GM21786 (cell line): ENCODE results near the gene MYO19.
"Not testable (repeated sequence)": the region's sequence is repeated elsewhere in the genome, so short reads cannot be mapped to it uniquely, and the experiment has no call there.

Experiments used
- ATAC-seq: cut with Tn5 transposase; IDR thresholded peaks from one replicate; pipeline ENCODE4 v1.9.1; 2021; ENCODE audit not compliant: unreplicated experiment

Gene MYO19

DNA sequence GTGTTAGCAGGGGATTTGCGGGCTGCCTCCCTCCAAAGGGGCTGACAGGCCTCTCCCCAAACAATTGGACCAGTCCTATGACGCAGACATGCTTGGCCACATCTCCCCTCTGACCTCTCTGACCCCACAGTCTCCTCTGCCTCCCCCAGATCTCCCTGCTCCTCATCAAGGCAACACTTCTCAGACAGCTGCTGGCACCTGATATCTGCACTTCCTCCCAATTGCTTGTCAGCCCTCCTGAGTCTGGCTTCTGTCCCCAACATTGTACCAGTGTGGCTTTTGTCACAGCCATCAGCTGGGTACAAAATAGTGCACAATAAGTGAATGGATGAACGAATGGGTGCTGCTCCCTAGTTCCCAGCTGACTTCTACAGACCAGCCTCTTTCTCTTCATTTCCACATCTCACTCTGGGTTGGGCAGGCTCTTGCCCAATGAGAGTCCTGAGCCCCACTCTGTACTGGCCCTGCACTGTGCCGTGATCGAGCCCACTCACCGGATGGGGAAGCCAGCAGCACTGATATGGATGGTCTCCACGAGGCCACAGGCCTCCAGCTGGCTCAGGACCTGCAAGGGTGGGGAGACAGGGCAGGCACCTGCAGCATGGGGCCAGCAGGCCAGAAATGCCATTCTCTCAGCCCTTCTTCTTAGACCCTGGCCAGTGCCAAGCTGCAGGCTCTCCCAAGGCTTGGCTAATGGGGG lies 31.1 kb downstream of the MYO19 start:
- no peak for ATAC-seq

DNA sequence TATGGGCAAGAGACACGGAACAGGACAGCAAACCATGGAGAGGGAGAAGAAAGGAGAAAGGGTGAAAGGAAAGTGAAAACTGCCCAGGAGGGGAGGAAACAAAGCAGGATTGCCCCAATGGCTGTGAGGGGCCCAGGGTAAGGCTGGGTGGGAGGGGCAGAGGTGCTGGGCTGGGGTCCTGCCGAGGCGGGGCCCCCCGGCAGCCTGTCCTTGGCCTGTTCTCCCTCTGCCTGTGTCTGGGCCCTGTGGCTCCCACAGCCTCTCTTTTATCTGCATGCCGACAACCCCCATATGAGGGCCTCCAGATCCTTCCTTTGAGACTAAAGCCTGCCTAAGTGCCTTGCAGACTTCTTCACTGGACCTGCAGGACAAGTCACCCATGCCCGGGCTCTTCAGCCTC lies 32.7 kb downstream of the MYO19 start:
- no peak for ATAC-seq

DNA sequence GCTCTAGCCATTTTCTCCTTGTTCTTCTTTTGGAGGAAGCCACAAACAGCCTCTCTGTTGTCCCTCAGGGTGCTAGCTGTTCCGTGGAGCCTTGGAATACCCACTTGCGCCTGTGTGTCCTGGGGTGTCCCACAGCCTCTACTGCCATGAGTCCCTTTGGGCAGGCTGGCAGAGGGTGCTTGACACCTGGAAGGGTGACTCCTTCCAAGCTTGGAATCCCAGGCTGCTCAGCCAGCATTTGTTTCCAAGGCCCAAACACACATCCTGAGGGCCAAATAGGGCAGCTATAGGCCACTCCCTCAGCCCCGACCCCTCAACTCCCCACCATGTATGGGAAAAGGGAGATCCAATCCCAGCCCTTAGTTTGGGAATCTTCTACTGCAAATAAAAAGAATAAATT lies 33.3 kb downstream of the MYO19 start:
- no peak for ATAC-seq

DNA sequence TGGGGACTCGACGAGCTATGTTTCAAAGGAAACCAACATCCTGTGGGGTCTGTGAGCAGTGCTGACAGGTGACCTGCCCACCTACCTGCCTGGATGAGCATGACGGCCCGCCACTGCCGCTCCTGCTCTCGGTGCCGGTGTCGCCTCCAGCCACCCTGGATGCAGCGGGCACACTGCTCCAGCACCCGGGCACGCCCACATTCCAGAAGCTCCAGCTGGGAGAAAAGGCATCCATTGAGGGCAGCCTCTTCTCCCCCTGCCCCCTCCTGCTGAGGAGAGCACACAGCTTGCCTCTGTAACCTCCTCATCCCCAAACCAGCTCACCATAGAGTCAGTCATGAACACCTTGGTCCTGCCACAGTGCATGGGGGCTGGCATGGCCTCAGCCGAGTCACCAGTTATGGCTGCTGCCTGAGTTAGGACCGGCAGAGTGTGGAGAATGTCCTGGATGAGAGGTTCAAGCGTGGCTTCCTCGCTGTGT lies 33.9 kb downstream of the MYO19 start:
- no peak for ATAC-seq

DNA sequence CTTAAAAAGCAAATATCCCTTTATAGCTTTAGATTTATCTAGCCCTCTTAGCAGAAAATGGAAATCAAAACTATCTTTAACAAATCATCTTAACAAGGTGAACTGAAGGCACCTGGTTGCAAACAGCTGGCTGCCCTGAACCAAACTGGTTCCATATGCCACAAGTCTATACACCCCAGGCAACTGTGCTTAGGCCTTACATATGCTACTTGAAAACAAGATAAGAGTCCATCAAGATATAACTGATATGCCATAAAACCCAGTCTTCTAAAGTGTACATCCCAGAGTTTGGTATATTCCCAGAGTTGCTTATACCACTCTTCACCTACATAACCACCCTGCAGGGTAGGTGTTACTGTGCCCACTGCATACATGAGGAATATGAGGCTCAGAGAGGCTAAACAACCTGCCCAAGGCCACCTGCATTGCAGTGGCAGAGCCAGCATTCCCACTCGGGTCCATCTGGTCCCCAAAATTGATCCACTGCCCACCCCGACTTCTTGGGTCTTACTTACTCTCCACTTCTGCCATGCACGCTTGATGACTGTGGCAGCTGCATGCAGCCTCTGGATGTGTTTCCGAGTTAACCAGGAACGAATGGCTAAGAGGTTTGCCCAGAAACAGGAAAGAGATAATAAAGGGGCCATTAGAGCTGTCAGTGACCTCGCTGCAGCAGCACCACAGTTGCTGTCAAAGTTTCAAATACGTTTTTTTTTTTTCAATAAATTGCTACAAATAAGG lies 35.9 kb downstream of the MYO19 start:
- ATAC-seq = no peak

DNA sequence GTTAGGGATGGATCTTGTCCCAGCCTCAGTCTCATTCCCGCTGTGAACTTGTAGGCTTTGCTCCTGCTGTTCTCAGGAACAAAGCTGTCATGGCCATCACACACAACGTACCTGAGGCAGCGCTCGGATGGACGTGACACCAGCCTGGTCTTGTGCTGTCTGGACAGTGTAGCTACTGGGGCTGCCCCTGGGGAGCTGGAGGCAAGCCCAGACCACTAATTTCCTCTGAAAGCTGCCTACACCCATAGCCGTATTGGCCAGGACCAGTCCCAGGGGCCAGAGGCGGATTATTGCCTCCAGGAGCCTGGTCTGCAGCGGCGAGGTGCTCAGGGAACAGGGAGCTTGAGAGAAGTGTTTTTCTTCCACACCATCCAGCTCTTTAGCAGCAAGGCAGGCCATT lies 36.5 kb downstream of the MYO19 start:
- ATAC-seq = no peak

DNA sequence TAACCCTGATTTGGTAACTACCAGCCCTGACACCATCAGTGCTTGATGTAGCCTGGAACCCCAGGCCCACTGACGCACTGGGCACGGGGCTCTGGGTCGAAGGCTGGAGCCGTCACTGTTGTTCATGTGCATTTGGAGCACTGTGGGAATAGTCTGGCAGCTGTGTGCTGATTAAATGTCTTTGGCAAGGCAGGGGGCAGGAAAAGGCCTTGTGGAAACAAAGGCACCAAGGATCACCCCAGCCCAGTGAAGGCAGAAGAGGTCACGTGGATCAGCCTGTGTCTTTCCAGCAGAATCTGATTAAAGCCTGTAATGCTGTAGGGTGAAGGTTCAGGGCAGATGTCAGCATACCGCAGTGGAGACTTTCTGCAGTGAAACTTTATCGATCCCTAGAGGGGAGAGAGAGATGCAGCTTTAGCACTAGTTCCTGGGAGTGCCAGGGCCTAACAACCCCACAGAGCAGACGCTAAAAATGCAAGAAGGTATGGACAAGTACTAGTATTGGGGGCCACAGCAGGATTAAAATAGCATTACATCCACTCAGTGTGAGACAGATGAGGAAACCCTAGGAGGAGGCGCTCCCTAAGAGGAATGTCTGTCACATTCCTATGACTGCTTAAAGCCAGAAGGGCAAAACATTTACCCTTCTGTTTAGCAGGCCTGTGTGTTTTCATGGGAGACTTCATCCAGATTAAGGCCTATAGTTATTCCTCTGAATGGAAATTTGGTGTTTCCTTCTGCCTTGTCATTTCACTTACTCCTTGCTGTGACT lies 38.5 kb downstream of the MYO19 start:
- ATAC-seq = no peak

DNA sequence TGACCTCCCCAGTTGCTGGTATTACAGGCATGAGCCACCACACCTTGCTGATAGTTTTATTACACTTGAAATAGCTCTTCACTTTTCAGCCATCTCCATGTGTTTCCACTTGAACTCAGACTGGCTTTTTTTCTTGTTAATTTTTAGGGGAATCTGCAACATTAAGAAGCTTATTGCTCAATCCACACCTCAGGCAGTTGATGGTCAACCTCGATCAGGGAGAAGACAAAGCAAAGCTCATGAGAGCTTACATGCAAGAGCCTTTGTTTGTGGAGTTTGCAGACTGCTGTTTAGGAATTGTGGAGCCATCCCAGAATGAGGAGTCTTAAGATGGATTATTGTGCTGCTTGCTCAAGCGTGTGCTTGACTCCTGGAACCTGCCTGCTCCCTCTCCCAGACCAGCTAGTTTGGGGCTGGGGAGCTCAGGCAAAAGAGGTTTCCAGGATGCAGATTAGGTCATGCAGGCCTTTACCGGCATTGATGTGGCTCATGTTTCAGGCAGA lies 39.5 kb downstream of the MYO19 start:
- no peak for ATAC-seq

DNA sequence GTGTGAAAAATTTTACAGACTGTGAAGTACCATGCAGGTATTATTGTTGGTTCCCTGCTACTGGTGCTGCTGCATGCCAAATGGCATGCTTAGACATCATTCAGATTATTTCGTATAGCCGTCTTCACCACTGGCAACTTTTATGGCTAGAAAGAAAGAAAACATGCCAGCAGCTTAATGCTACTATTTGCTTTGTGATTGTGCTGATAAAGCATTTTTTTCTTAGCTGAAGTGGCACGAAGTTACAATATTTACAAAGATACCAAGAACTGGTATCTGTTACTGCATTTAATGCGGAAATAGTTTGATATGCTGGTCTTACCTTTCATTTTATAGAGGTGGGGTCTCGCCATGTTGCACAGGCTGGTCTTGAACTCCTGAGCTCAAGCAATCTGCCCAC lies 40.0 kb downstream of the MYO19 start:
- ATAC-seq = no peak

DNA sequence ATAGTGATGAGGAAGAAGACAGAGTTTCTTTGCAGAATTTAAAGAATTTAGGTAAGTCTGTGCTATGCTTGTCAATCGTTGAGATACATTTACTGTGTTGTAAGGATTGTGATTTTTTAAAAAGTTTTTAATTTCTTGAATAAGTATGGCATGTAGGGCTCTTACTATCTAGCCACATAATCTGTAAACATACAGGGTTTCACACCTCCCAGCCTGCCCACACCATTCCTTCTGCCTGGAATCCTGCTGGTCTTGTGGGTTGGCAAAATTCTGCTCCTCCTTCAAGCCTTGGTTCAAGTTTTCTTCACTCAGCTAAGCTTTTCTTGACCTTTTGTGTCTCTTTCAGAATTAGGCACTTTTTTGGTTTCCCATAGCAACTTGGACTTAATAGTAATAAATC lies 40.7 kb downstream of the MYO19 start:
- no peak for ATAC-seq

DNA sequence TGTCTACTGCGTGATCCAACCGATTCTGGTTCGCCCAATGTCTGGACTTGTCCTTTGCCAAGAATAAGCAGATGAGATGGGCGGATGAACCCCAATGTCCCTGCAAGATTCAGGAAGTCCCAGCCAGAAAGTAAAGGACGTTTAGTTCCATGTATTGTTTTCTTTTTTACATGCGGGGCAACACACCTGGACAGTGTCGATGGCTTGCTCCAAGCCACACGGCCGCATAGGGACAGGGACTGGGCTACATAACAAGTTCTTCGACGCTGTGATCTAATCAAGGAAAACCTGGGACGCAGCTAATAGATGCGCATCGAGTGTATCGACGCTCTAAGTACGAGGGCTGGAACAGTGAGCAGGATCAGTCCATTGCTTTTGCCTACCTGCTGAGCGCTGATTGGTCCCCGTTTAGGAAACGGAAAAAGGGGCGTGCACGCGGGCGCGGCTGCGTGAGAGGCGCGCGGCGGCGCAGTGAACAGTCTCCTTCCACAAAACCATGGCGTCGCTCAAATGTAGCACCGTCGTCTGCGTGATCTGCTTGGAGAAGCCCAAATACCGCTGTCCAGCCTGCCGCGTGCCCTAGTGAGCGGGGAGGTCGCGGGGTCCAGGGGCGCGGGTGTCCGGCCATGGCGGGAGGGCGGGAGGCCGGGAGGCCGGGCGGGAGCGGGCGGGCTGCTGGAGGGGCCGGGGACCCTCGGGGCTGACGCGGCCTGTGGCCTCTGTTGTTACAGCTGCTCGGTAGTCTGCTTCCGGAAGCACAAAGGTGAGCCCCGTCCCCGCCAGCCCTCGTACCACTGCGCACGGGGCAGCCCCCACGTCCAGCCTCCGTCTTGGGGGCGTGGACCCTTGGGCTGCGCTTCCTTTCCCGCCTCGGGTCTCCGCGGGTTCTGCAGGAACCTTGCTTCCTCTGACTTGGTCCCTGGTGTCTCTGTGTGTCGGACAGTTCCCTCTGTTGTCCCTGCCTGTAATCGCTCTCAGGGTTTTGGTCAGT lies 48.2 kb downstream of the MYO19 start, which contains the start of gene ZNHIT3:
Gene ZNHIT3 (plus strand): TSS at position 478 of the 991 bp plus-strand sequence. CDS start 19 bp downstream, at position 497.
- ATAC-seq = peak; percentile 84

DNA sequence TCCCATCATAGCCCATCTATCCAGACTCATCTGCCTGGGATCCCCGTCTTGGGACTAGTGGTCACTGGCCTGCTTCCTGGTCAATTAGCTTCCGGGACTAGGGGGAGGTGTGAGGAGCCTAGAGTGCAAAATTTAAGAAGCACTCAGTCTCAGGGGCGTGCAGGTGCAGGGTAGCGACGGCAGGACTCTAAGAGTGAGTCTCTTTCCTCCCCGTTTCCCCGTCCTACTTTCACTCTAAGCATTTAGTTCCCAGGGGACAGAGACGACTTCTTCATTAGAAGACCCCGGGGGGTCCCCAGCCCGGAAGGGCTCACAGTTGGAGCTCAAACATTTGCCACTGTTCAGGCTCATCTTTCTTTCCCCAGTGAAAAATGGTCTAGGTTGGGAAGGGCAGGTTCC lies 48.9 kb downstream of the MYO19 start:
- ATAC-seq = peak; percentile 18

DNA sequence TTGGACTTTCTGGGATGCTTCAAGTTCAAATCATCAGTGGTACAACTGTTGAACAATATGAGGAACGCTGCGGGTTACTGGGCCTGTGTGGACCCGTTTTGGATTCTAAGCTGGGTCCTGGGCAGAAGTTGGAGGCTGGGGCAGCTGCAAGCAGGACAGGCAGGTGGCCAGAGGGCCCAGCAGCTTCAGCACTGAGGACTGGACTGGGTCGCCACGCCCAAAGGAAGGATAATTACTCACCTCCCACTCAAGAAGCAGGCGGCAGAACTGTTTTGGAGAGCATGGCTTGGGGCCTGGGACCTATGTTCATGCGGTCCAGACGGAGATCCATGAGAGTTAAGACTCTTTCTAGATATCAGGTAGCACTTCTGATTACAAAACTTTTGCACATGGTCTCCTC lies 49.6 kb downstream of the MYO19 start:
- ATAC-seq = no peak

DNA sequence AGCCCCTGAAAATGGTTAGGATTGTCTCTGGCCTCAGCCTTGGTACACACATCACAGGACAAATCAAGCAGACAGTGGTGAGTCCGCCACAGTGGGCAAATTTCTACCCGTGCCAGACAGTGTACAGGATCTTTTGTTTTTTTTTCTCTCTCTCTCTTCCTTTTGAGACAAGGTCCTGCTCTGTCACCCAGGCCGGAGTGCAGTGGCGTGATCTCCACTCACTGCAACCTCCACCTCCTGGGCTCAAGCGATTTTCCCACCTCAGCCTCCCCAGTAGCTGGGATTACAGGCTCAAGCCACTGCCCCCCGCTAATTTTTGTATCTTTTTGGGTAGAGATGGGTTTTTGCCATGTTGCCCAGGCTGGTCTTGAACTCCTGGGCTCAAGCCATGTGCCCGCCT lies 50.6 kb downstream of the MYO19 start:
- not testable (repeated sequence) for ATAC-seq

DNA sequence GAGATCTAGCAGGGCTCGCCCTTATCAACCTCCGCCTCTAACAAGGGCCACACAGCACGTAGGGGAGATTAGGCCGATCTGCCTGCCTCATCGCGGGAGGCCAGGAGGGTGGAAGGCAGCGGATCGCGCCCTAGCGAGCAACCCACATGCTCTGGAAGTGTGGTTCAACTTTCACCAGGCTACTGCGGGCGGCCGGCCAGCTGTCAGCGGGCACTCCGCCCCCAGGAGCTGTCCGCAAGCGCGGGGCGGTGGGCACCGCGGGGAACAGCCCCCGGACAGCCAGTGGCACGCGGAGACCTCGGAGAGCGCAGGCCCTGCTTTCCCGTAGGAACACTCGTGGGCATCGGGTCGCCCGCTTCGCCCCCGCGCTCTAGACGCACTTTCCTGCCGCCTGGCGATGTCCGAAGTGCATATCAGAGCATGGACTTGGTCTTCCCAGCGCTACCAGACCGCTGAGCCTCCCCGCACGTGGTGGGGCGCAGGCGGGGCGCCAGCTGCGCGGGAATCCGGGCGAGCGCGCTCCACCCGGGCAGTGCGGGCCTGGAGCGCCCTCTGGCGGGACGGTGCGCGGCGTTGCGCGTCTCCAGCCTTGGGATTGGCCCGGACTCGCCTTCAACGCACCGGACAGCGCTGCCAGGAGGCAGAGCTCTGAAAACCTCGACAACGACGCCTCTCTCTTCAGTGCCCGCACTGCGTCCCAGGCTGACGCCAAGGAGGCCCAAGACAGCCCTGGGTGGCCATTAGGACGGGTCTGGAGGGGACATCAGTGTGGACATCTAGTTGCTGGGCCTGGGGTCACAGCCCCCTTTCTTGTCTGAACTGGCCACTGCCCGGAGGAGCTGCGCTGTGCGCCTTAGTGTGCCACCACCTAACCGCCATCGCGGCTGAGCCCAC lies 51.8 kb downstream of the MYO19 start:
- no peak for ATAC-seq

DNA sequence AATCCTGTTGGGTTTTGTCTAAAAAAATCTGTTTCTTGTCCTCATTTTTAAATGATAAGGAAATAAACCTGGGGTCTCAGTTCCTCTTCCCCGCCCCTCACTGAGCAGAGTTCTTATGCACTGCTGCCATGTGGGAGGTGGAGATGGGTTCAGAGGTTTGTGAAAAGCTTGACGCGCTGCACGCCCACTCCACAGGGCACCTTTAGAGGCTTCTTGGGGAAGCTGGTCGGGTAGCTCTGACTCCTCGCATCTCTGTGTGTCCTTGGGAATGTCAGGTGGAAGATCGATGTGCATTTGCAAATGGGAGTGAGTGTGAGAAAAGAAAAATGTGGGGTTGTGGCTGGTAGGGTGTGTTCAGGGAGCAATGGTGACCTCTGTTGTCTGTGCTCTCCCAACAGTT lies 52.8 kb downstream of the MYO19 start:
- ATAC-seq = no peak

DNA sequence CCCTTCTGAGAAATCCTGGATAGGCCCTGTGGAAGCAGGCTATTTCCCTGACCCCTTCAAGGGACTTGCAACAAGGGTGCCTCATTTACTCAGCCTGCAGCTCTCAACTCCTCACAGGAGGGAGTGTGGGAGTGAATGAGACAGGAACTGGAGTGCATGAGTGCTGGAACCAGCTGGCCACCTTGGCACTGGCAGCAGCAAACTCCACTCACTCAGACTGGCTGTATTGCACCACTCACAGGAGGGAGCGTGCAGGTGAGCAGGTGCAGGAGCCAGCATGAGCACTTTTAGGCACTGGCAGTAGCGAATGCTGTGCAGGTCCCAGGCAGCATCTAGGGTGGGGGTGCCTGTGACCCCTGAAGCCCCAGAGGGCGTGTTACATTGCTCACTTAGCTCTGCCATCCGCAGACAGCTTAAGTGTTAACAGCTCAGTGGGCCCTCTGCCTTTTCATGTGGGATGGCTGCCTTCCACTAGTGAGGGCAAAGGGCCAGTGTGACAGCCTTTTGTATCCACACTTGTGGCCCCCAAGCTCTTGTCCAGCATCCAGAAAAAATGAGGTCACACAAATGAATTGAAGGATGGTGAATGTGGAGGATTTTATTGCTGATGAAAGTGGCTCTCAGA lies 59.2 kb downstream of the MYO19 start:
- ATAC-seq = no peak

DNA sequence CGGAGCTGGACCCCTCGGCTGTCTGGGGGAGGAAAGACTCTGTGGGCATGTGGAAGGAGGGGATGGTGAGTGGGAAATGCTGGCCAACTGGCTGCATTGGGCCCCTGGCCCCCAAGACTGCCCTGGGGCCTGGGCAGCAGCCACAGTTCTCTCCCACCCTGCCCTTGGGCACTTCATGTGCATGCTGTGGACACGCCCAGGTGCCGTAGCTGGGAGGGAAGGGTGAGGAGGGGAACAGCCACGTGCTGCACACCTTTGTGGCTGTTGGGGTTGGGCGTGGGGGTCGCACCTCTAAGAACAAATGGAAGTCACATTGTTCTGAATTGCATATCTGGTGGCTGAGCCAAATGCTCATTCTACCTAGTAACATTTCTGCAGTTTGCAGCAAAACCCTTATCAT lies 60.1 kb downstream of the MYO19 start:
- ATAC-seq = no peak

DNA sequence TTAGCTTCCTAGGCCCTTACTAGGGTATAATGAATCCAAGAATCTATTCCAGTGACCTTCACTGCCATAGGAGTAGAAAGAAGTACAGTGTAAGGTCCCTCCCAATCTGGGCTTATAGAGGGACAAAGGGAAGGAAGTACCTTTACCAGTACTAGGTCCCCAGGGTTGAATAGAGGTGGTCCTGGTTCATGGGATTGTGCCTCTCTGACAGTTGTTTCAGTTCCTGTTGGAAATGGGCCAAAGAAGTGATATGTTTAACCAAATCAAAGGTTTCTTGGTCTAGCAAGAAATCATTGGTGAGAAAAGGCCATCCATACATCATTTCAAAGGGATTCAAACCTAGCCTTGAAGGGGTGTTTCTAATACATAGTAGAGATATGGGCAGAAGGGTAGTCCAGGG lies 64.2 kb downstream of the MYO19 start:
- no peak for ATAC-seq
